Neural cell (in vitro differentiated cells): ENCODE results near the gene MPPED2.

Experiments used
- CTCF ChIP-seq: fragments of 450-650 bp; IDR thresholded peaks from 2 replicates; pipeline ENCODE4 v1.5.1; 2014; ENCODE audit warnings: antibody characterized with exemption, mild to moderate bottlenecking, moderate library complexity; ENCODE audit not compliant: poor library complexity, severe bottlenecking
- EP300 ChIP-seq: fragments of 450-650 bp; conservative IDR thresholded peaks from 2 replicates; pipeline ENCODE4 v1.6.1; 2014; ENCODE audit warnings: antibody characterized with exemption, mild to moderate bottlenecking, moderate library complexity; ENCODE audit not compliant: poor library complexity, severe bottlenecking
- EZH2 ChIP-seq: fragments of 200-600, 300-800 bp; shearing (Covaris generic), sonication (generic); IDR thresholded peaks from 2 replicates; pipeline ENCODE4 v1.6.1; 2014; ENCODE audit warnings: antibody characterized with exemption, low read length, borderline replicate concordance, mild to moderate bottlenecking; ENCODE audit not compliant: insufficient read depth, poor library complexity, severe bottlenecking
- MXI1 ChIP-seq: fragments of 450-650 bp; conservative IDR thresholded peaks from 2 replicates; pipeline ENCODE4 v1.6.1; 2014; ENCODE audit warnings: antibody characterized with exemption, mild to moderate bottlenecking; ENCODE audit not compliant: poor library complexity, severe bottlenecking
- POLR2AphosphoS5 ChIP-seq: IDR thresholded peaks from 2 replicates; pipeline ENCODE4 v1.6.1; 2012
- RAD21 ChIP-seq: fragments of 450-650 bp; conservative IDR thresholded peaks from 2 replicates; pipeline ENCODE4 v1.6.1; 2014; ENCODE audit warnings: antibody characterized with exemption, mild to moderate bottlenecking, moderate library complexity
- REST ChIP-seq: IDR thresholded peaks from 2 replicates; pipeline ENCODE4 v1.6.1; 2012; ENCODE audit warnings: borderline replicate concordance
- SMC3 ChIP-seq: fragments of 450-650 bp; conservative IDR thresholded peaks from 2 replicates; pipeline ENCODE4 v1.6.1; 2014; ENCODE audit warnings: antibody characterized with exemption, mild to moderate bottlenecking, moderate library complexity; ENCODE audit not compliant: poor library complexity
- TAF1 ChIP-seq: IDR thresholded peaks from 2 replicates; pipeline ENCODE4 v1.6.1; 2012; ENCODE audit warnings: low read depth

GRCh38 chr11:30526558-30526957 is 59.6 kb downstream of the MPPED2 start:
- TF ChIP-seq EP300 (no peak), CTCF (no peak), REST (no peak), SMC3 (no peak), POLR2AphosphoS5 (no peak), TAF1 (no peak), EZH2 (no peak), MXI1 (no peak), RAD21 (no peak)
